Sigmoid colon (tissue), 7 donors: ENCODE data around the gene LRP10. TPM values are rescaled to one million over a fixed set of nuclear protein-coding genes. Genes with fewer than 3 reads are reported as not detected.

Experiments used
- DNase-seq: peaks from one replicate; pipeline ENCODE4 v3.0.0-alpha.2; 2019
- H3K27ac ChIP-seq, 4 donors: fragments of 200-600 bp; sonication (generic); one replicate each; pipeline ENCODE4 v1.5.1; 2016 to 2019; ENCODE audit warnings: mild to moderate bottlenecking in 1 of 4
- H3K27me3 ChIP-seq, 3 donors: fragments of 200-600 bp; sonication (generic); one replicate each; pipeline ENCODE4 v1.5.1; 2019; ENCODE audit warnings: mild to moderate bottlenecking in 1 of 3
- H3K36me3 ChIP-seq, 4 donors: fragments of 200-600 bp; sonication (generic); one replicate each; pipeline ENCODE4 v1.5.1; 2016 to 2019
- H3K4me1 ChIP-seq, 4 donors: fragments of 200-600 bp; sonication (generic); one replicate each; pipeline ENCODE4 v1.5.1; 2017 to 2019
- H3K4me3 ChIP-seq, 4 donors: fragments of 200-600 bp; sonication (generic); one replicate each; pipeline ENCODE4 v1.5.1; 2017 to 2019; ENCODE audit warnings: mild to moderate bottlenecking in 2 of 4, moderate library complexity in 1 of 4
- H3K9me3 ChIP-seq, 4 donors: fragments of 200-600 bp in 3 of 4; sonication (generic) in 3 of 4; one replicate each; pipeline versions ENCODE4 v1.5.1 to v1.6.1; 2013 to 2019
- EP300 ChIP-seq, 4 donors: sonication (generic); formaldehyde crosslinking; IDR thresholded peaks; one replicate each; pipeline ENCODE4 v1.6.1; 2017; ENCODE audit warnings: antibody characterized with exemption in 4 of 4
- POLR2A ChIP-seq, 2 donors: fragments of 450-650 bp; IDR thresholded peaks; one replicate each; pipeline ENCODE4 v1.6.1; 2016; ENCODE audit warnings: antibody characterized with exemption in 2 of 2, mild to moderate bottlenecking in 2 of 2, moderate library complexity in 2 of 2
- POLR2AphosphoS5 ChIP-seq, 4 donors: sonication (generic); formaldehyde crosslinking; IDR thresholded peaks; one replicate each; pipeline ENCODE4 v1.6.1; 2017; ENCODE audit warnings: antibody characterized with exemption in 4 of 4
- WGBS, 2 donors: extraction: QIAGEN DNeasy Blood & Tissue Kit; methylation state at CpG; one replicate each; pipeline ENCODE4 v1.1.7; 2013; 5-methylcytosine and 5-hydroxymethylcytosine counted together
- intact Hi-C: fragments of 100-400 bp; cut with DNase I; formaldehyde crosslinking; loops from one replicate; pipeline ENCODE4 v1.15.1; 2023
- polyA plus RNA-seq, 3 donors: library from polyadenylated mRNA; stranded (reverse); fragments of 200-250 nt; gene quantifications; one replicate each; pipeline ENCODE4 v1.2.3, GENCODE V29; 2013
- total RNA-seq, 4 donors: library from RNA; depleted of rRNA; stranded (reverse); fragments of >200 nt; gene quantifications; one replicate each; pipeline ENCODE4 v1.1.0, GENCODE V29; 2016
- TF ChIP-seq, protein P1 (sequence below), 4 experiments: fragments of 450-650 bp in 3 of 4; fragments of 200-600 bp in 1 of 4; IDR thresholded peaks; one replicate each; pipeline ENCODE4 v1.5.1; 2016 to 2019; ENCODE audit warnings: antibody characterized with exemption in 4 of 4, mild to moderate bottlenecking in 3 of 4, moderate library complexity in 2 of 4
- donor health status: healthy with polysubstance abuse.
- donor health status: Bipolar disorder and iron deficiency.
- donor health status: healthy.

The LRP10 gene
- total and polyA plus RNA-seq, 7 donors, result 34.4 to 139 (median 85.9) TPM

DNA sequence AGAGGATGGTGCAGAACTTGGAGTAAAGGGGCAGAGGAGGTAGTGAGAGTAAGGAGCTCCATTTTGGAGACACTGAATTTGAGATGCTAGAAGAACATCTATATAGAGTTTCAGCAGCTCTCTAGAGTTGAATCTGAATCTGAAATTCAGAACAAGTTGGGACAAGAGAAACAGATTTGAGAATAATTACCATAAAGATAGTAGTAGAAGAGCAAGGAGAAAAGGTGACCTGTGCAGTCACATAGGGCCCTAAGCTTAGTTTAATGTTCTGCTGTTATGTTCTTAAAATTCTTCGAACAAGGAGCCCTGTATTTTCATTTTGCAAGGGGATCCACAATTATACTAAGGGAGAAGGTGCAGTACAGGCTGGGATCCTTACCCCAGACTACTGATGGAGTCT lies 18.9 kb downstream of the LRP10 start:
- TF ChIP-seq POLR2AphosphoS5 (IDR thresholded peaks at IDR 0.05) (no peak), POLR2A (IDR thresholded peaks at IDR 0.05) (no peak), EP300 (IDR thresholded peaks at IDR 0.05) (no peak)
- TF ChIP-seq, protein P1, sequence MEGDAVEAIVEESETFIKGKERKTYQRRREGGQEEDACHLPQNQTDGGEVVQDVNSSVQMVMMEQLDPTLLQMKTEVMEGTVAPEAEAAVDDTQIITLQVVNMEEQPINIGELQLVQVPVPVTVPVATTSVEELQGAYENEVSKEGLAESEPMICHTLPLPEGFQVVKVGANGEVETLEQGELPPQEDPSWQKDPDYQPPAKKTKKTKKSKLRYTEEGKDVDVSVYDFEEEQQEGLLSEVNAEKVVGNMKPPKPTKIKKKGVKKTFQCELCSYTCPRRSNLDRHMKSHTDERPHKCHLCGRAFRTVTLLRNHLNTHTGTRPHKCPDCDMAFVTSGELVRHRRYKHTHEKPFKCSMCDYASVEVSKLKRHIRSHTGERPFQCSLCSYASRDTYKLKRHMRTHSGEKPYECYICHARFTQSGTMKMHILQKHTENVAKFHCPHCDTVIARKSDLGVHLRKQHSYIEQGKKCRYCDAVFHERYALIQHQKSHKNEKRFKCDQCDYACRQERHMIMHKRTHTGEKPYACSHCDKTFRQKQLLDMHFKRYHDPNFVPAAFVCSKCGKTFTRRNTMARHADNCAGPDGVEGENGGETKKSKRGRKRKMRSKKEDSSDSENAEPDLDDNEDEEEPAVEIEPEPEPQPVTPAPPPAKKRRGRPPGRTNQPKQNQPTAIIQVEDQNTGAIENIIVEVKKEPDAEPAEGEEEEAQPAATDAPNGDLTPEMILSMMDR (IDR thresholded peaks at IDR 0.05), result no peak
- H3K27ac ChIP-seq, result no peak overlapping the region
- H3K36me3 ChIP-seq, result no peaks in the 10 kb centered on the region
- no peaks in the 10 kb centered on the region for H3K27me3 ChIP-seq
- WGBS, 2 donors, result 89 to 95% methylated on average over 1 of the region's 1 CpG
- intact Hi-C loops, result no loop called here
- DNase-seq, result no peak
- no peak overlapping the region for H3K4me3 ChIP-seq
- peaks cover 0 to 23% (median 13%) of the 10 kb centered on the region in 4 donors for H3K4me1 ChIP-seq
- no peaks in the 10 kb centered on the region for H3K9me3 ChIP-seq

DNA sequence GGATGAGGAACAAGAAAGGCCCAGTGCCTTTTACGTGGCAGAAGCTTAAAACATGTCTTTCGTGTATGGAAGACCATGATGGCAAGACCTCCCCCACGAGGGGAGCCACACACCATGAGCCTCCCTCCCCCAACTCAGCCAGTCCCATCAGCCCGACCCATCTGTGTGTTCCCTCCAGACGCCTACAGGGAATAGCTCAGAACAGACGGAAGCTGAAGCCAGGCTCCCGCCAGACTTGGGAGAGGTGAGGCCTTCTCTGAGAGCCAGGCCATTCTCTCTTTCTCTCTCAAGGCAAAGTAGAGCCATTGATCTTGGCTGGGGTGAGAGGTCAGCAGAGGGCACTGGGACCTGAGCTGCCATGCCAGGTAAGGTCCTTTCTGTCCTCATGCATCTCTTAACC lies 20.9 kb downstream of the LRP10 start:
- no peak for DNase-seq
- H3K4me1 ChIP-seq, result peaks cover 0 to 15% (median 5%) of the 10 kb centered on the region in 4 donors
- 86 to 91% methylated on average over 7 of the region's 7 CpGs for WGBS, 2 donors
- TF ChIP-seq EP300 (IDR thresholded peaks at IDR 0.05) (no peak), POLR2A (IDR thresholded peaks at IDR 0.05) (no peak), POLR2AphosphoS5 (IDR thresholded peaks at IDR 0.05) (no peak)
- TF ChIP-seq, protein P1 (IDR thresholded peaks at IDR 0.05), result no peak
- no peak overlapping the region for H3K27ac ChIP-seq
- no peaks in the 10 kb centered on the region for H3K27me3 ChIP-seq
- H3K36me3 ChIP-seq, result no peaks in the 10 kb centered on the region
- no peak overlapping the region for H3K4me3 ChIP-seq
- no peaks in the 10 kb centered on the region for H3K9me3 ChIP-seq
- intact Hi-C loops, result no loop called here

DNA sequence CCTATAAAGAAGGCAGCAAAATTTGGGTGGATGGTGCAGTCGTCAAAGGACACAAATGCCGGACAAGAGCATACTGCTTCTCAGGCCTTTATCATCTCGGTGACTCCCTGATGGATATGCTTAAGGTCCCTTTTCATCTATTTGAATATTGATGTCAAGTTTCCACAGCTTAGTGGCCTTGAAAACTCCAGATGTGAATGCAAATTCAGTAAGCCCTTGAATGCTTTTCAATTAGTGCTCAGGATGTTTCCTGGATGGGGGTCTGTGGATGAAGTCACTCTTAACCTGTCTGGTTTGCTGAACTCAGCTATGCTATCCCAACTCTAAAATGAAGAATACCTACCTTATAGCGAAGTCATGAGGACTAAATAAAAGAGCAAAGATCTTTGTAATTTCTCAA lies 22.2 kb downstream of the LRP10 start:
- 96 to 98% methylated on average over 4 of the region's 4 CpGs for WGBS, 2 donors

DNA sequence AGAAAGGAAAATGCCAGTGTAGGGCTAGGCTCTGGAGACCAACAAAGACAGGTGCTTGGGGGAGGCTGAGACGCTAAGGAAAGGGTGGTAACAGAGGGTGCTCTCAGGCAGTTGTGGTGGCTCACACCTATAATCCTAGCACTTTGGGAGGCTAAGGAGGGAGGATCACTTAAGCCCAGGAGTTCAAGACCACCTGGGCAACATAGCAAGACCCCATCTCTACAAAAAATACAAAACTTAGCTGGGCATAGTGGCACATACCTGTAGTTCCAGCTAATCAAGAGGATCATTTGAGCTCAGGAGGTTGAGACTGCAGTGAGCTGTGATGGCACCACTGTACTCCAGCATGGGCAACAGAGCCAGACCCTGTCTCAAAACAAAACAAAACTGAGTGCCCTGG lies 23.9 kb downstream of the LRP10 start:
- TF ChIP-seq, protein P1 (IDR thresholded peaks at IDR 0.05), result no peak
- no peak for TF ChIP-seq EP300 (IDR thresholded peaks at IDR 0.05)
- TF ChIP-seq POLR2AphosphoS5 (IDR thresholded peaks at IDR 0.05), result no peak
- TF ChIP-seq POLR2A (IDR thresholded peaks at IDR 0.05), result no peak
- no peaks in the 10 kb centered on the region for H3K9me3 ChIP-seq
- no peak overlapping the region for H3K4me3 ChIP-seq
- no peak for DNase-seq
- no peaks in the 10 kb centered on the region for H3K27me3 ChIP-seq
- intact Hi-C loops, result no loop called here
- H3K4me1 ChIP-seq, result peaks cover 0 to 36% (median 22%) of the 10 kb centered on the region in 4 donors
- no peak overlapping the region for H3K27ac ChIP-seq
- peaks cover 0 to 1% (median 0%) of the 10 kb centered on the region in 4 donors for H3K36me3 ChIP-seq
- WGBS, 2 donors, result 88 to 100% methylated on average over 1 of the region's 1 CpG

More for the DNA sequence above, 22.2 kb downstream of the LRP10 start:
- Histone ChIP-seq H3K9me3 (no peaks in the 10 kb centered on the region), H3K4me3 (no peak overlapping the region), H3K36me3 (no peaks in the 10 kb centered on the region), H3K27ac (no peak overlapping the region), H3K27me3 (no peaks in the 10 kb centered on the region), H3K4me1 (peaks cover 0 to 21% (median 11%) of the 10 kb centered on the region in 4 donors)
- intact Hi-C loops, result no loop called here
- no peak for DNase-seq
- TF ChIP-seq POLR2A (IDR thresholded peaks at IDR 0.05) (no peak), EP300 (IDR thresholded peaks at IDR 0.05) (no peak), POLR2AphosphoS5 (IDR thresholded peaks at IDR 0.05) (no peak)
- TF ChIP-seq, protein P1 (IDR thresholded peaks at IDR 0.05), result no peak

DNA sequence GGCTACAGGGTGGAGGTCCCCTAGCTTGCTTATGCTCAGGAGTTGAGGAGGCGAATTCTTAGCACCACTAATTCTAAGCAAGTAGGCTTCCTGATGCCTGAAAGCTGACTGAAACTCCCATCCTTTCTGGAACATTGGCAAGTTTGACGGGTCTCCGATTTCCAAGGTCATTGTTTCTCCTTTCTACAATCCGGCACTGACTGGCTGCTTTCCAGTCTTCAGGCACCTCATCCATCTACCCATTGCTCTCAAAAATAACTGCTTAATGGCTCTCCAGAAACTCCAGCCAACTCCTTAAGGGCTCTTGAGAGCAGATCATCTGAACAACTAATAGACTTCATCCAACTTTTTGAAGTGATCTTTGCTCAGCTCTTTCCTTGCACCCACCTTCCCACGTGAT lies 24.8 kb downstream of the LRP10 start:
- H3K36me3 ChIP-seq, result peaks cover 6 to 11% (median 8%) of the 10 kb centered on the region in 4 donors
- intact Hi-C loops, result no loop called here
- H3K9me3 ChIP-seq, result no peaks in the 10 kb centered on the region
- H3K4me3 ChIP-seq, result no peak overlapping the region
- 79 to 80% methylated on average over 5 of the region's 5 CpGs for WGBS, 2 donors
- TF ChIP-seq POLR2A (IDR thresholded peaks at IDR 0.05) (no peak), POLR2AphosphoS5 (IDR thresholded peaks at IDR 0.05) (no peak)
- no peaks in the 10 kb centered on the region for H3K27me3 ChIP-seq
- peaks cover 0 to 36% (median 22%) of the 10 kb centered on the region in 4 donors for H3K4me1 ChIP-seq
- no peak overlapping the region for H3K27ac ChIP-seq
- DNase-seq, result no peak
